Measurements from ENCODE around the gene NHLRC4. TPM values are rescaled to one million over a fixed set of nuclear protein-coding genes. Genes with fewer than 3 reads are reported as not detected.

The NHLRC4 gene
- total and polyA plus RNA-seq, 9 of the 15 experiments (the other 6 are each of a cell fraction or from before 2014, with no cell fraction given), result 0.24 to 3.7 (median 1.3) TPM; not detected in 2

- TF ChIP-seq ZNF561 (CRISPR knock-in tag; conservative IDR thresholded peaks at IDR 0.05) (no peak), ZNF24 (IDR thresholded peaks at IDR 0.05) (no peak), ERF (CRISPR knock-in tag; IDR thresholded peaks at IDR 0.05) (no peak), EWSR1 (IDR thresholded peaks at IDR 0.05; ENCODE audit: borderline replicate concordance, low read depth, partially characterized antibody) (no peak), ARID4B (CRISPR knock-in tag; IDR thresholded peaks at IDR 0.05) (peak; percentile 53; the same call in 1 of the 2 replicates), MXI1 (IDR thresholded peaks at IDR 0.05; ENCODE audit: low read depth, low read length) (no peak), CTCF (IDR thresholded peaks at IDR 0.05 in 2 of 3, conservative IDR thresholded peaks at IDR 0.05 in 1 of 3; ENCODE audit: insufficient read depth in 2 of 3, low read depth in 1 of 3, low read length in 3 of 3) (no peak), FOXP4 (CRISPR knock-in tag; IDR thresholded peaks at IDR 0.05; ENCODE audit: borderline replicate concordance) (no peak), MTA3 (IDR thresholded peaks at IDR 0.05; ENCODE audit: borderline replicate concordance) (no peak), DDX20 (tag; IDR thresholded peaks at IDR 0.05; ENCODE audit: low read depth) (no peak), GTF3C2 (IDR thresholded peaks at IDR 0.05; ENCODE audit: borderline replicate concordance, extremely low read depth, insufficient read length) (no peak), CREB1 (IDR thresholded peaks at IDR 0.05) (no peak), CREB1 (CRISPR knock-in tag; IDR thresholded peaks at IDR 0.05) (no peak), ZNF79 (CRISPR knock-in tag; IDR thresholded peaks at IDR 0.05; ENCODE audit: low read depth) (no peak), DACH1 (IDR thresholded peaks at IDR 0.05; ENCODE audit: partially characterized antibody) (no peak)
Measured at GRCh38 chr16:561957-562938, 4.6 kb upstream of the NHLRC4 start (continued).
